Bronchial epithelial cell (primary cell): ENCODE results near the gene TRMU. TPM values are rescaled to one million over a fixed set of nuclear protein-coding genes. Genes with fewer than 3 reads are reported as not detected.

ENCODE experiments used
- DNase-seq: peaks from one replicate; pipeline ENCODE4 v3.0.0-alpha.2; 2010; ENCODE audit warnings: low read depth
- FAIRE-seq: peaks from 2 replicates; lab custom pipeline; 2011; peaks lifted over from hg19 to GRCh38; lab: Jason Lieb, UNC
- H3K27me3 ChIP-seq: 2 replicates; pipeline ENCODE4 v1.5.1; 2011; ENCODE audit warnings: low read length; ENCODE audit not compliant: control insufficient read depth, insufficient read depth
- H3K36me3 ChIP-seq: 2 replicates; pipeline ENCODE4 v1.5.1; 2011; ENCODE audit warnings: low read length; ENCODE audit not compliant: control insufficient read depth, insufficient read depth
- H3K4me3 ChIP-seq: 2 replicates; pipeline ENCODE4 v1.5.1; 2011; ENCODE audit warnings: mild to moderate bottlenecking, low read depth, low read length, control low read depth
- total RNA-seq: library from RNA; depleted of rRNA; stranded (reverse); fragments of >200 nt; gene quantifications from 2 replicates; pipeline ENCODE4 v1.2.1, GENCODE V29; 2014
- TF ChIP-seq, protein P1 (sequence below): IDR thresholded peaks from 2 replicates; pipeline ENCODE4 v1.5.1; 2011; ENCODE audit warnings: mild to moderate bottlenecking, moderate library complexity, low read length, control low read depth, inconsistent platforms; ENCODE audit not compliant: insufficient read depth, severe bottlenecking

TRMU gene
- total RNA-seq, 1 donor from 2014 or later = 38.7 TPM

DNA sequence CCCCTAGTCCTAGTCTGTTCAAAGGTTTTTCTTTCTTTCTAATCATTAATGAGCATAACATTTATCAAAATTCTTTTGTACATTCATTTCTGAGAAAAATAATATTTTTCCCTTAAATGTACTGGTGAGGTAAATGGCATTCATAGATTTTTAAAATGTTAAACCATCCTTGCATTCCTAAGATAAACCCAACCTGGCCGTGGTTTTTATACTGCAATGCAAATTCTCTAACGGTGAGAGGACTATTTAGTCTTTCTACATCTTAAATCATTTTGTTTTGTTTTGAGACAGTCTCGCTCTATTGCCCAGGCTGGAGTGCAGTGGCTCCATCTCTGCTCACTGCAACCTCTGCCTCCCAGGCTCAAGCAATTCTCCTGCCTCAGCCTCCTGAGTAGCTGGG is 40.6 kb downstream of the TRMU start:
- no peak for DNase-seq
- no peak for FAIRE-seq
- Histone ChIP-seq H3K27me3 (no peaks in the 10 kb centered on the region), H3K36me3 (peaks cover 52% of the 10 kb centered on the region), H3K4me3 (no peak overlapping the region)
- TF ChIP-seq, protein P1, sequence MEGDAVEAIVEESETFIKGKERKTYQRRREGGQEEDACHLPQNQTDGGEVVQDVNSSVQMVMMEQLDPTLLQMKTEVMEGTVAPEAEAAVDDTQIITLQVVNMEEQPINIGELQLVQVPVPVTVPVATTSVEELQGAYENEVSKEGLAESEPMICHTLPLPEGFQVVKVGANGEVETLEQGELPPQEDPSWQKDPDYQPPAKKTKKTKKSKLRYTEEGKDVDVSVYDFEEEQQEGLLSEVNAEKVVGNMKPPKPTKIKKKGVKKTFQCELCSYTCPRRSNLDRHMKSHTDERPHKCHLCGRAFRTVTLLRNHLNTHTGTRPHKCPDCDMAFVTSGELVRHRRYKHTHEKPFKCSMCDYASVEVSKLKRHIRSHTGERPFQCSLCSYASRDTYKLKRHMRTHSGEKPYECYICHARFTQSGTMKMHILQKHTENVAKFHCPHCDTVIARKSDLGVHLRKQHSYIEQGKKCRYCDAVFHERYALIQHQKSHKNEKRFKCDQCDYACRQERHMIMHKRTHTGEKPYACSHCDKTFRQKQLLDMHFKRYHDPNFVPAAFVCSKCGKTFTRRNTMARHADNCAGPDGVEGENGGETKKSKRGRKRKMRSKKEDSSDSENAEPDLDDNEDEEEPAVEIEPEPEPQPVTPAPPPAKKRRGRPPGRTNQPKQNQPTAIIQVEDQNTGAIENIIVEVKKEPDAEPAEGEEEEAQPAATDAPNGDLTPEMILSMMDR = no peak

DNA sequence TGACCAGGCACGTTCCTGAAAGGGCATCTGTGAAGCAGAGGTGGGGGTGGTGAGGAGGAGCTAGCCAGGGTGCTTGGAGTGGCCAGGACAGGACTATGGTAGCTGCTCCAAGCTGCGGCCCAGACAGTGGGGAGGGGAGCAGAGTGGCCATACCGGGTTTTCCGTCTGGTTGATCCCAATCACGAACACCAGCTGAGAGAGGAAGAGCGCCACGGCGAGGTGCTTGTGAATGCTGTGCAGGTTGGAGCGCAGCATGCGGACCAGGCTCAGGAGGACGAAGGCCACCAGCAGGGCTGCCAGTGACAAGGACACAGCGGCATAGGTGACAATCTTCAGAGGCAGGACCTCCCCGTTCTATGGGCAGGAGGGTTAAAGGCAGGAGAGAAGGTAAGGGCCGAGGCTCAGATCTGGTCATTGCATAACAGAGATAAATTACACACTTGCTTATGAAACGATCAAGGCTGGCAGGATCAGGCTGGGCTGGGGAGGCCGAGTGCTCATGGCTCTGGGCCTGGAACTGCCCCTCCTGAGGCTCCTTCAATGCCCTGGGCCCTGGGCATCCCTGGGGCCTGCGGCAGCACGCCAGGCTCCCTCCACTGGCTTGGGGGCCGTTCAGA is 41.5 kb downstream of the TRMU start:
- no peak for DNase-seq
- peaks cover 52% of the 10 kb centered on the region for H3K36me3 ChIP-seq
- no peaks in the 10 kb centered on the region for H3K27me3 ChIP-seq
- FAIRE-seq = no peak
- no peak overlapping the region for H3K4me3 ChIP-seq
- TF ChIP-seq, protein P1 = no peak

DNA sequence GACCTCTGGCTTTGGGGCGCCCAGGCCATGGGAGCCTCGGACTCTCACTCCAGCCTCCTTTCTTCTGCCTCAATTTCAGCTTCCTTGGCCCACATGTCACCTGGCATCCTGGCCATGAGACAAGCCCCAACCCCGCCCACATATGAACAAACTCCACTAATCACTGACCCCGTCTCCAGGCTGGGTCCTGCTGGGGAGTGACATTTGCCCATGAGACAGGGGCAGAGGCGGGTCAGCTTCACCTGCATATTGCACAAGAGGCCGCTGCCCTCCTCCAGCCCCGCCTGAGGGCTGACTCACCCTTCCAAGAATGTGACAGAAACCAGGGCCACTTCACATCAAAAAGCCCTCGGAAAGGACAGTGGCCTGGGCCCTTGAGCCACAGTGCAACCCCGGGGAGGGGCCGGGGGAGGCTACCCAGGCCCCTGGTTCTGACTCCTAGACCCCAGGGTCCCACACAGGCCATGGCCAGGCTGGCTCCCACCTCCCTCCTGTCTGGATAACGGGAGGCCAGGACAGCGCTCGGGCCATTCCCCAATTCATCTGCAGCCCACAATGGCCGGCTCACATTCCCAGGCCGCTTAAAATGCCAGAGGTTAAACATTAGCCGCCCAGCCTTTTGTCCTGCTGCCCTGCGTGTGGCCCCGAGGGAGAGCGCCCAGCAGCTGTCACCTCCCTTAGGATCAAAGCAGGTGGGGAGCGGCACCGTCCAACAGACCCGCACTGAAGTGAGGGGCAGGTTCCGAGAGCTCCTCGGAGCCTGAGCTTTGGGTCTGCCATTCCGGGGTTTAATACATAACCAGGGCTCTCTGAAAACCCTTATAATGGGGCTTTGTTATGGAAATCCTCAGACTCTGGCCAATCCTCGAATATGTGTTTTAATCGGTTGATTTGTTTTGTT is 42.3 kb downstream of the TRMU start:
- H3K36me3 ChIP-seq = peaks cover 50% of the 10 kb centered on the region
- TF ChIP-seq, protein P1 = no peak
- H3K27me3 ChIP-seq = no peaks in the 10 kb centered on the region
- peak; percentile 47 for DNase-seq
- FAIRE-seq = no peak
- H3K4me3 ChIP-seq = no peak overlapping the region

DNA sequence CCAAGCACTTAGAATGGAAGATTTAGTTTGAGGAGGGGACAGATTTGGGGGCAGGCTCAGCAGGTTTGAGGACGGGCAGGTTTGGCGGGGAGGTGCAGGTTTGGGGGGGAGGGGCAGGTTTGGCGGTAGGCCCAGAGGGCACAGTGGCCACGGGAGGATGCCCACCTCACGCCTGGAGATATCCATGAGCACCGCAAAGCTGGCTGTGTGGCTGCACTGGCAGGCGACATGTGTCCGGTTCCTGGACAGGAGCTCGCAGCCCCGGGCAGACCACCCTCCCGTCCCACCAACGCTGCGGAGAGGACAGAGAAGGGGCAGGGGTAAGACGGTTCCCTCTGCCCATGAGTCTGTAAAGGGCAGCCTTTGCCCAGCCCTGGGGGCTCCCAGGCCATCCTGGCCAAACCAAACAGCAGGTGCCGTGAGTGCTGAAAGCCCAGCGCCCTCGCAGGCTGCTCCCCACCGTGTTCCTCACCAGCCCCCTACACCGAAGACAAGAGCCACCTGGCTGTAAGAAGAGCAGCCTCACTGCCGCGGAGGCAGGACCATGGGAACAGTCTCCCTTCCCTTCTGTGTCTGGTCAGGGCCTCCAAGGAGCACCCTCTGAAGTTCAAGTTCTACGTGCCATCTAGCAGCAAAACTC is 43.0 kb downstream of the TRMU start:
- DNase-seq (no peak), FAIRE-seq (no peak)
- Histone ChIP-seq H3K27me3 (no peaks in the 10 kb centered on the region), H3K36me3 (peaks cover 48% of the 10 kb centered on the region), H3K4me3 (no peak overlapping the region)
- TF ChIP-seq, protein P1 = no peak

DNA sequence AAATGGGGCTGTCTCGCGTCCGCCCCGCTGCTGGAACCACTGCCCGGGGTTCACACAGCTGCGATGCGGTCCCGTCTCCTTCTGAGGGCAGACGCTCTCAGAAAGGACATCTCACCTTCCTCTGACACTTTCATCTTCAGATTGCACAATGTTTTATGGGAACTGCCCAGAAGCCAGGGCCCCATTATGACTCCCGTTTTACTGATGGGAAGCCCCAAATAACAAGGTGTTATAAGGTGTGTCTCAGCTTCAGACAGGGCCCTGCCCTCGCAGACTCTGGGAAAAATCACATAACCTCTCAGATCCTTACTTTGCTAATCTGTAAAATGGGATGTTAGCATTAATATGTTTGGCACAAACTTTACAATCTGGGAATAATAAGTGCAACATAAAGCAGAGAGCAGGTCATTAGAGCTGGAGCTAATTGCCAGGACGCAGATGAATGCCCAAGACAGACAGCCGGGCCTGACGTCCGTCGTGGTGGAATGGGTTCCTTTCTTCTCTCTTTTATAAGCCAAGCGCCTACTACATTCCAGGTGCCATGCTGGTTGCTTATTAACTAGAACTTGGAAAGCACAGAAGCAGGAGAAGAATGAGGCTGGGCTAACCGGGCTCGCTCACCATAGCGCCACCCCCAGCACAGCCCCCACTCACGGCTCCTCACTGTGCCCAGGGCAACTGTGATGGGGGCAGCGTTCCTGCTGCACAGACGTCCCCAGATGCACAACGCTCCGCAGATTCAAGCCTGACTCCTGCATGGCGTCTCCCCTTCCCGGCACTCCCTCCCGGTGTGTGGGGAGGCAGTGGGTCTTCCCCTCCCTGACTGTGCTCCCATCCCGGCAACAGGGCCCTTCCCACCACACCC is 43.8 kb downstream of the TRMU start:
- Histone ChIP-seq H3K27me3 (no peaks in the 10 kb centered on the region), H3K4me3 (no peak overlapping the region), H3K36me3 (peaks cover 45% of the 10 kb centered on the region)
- TF ChIP-seq, protein P1 = no peak
- FAIRE-seq = no peak
- DNase-seq = no peak
